Esophagus muscularis mucosa (tissue), 4 donors: ENCODE measurements around the gene MUC4. TPM values are rescaled to one million over a fixed set of nuclear protein-coding genes. Genes with fewer than 3 reads are reported as not detected.
"Not testable (repeated sequence)": the region's sequence is repeated elsewhere in the genome, so short reads cannot be mapped to it uniquely, and the experiment has no call there.

Source experiments
- DNase-seq: peaks from one replicate; pipeline ENCODE4 v3.0.0-alpha.2; 2017; ENCODE audit errors: extremely low spot score
- H3K27ac ChIP-seq, 4 donors: fragments of 200-600 bp; sonication (generic); replicated peaks in 1 of 4; 1 replicate in 3 of 4; 2 replicates in 1 of 4; pipeline ENCODE4 v1.5.1; 2016 to 2019; ENCODE audit warnings: mild to moderate bottlenecking in 1 of 4
- H3K27me3 ChIP-seq, 4 donors: fragments of 200-600 bp; sonication (generic); one replicate each; pipeline versions ENCODE4 v1.5.1 to v1.6.0; 2016 to 2019
- H3K36me3 ChIP-seq, 4 donors: fragments of 200-600 bp; sonication (generic); one replicate each; pipeline ENCODE4 v1.5.1; 2016 to 2019
- H3K4me1 ChIP-seq, 4 donors: fragments of 200-600 bp; sonication (generic); one replicate each; pipeline ENCODE4 v1.5.1; 2016 to 2019
- H3K4me3 ChIP-seq, 4 donors: fragments of 200-600 bp; sonication (generic); 1 replicate in 2 of 4; 2 replicates in 2 of 4; pipeline ENCODE4 v1.5.1; 2016 to 2019; ENCODE audit warnings: mild to moderate bottlenecking in 4 of 4, moderate library complexity in 1 of 4
- H3K9me3 ChIP-seq, 4 donors: fragments of 200-600 bp; sonication (generic); 1 replicate in 3 of 4; 2 replicates in 1 of 4; pipeline ENCODE4 v1.5.1; 2016 to 2019
- CTCF ChIP-seq, 3 experiments: fragments of 200-600 bp in 2 of 3; fragments of 450-650 bp in 1 of 3; sonication (generic) in 2 of 3; IDR thresholded peaks; one replicate each; pipeline ENCODE4 v1.5.1; 2017 to 2019; ENCODE audit warnings: antibody characterized with exemption in 3 of 3, mild to moderate bottlenecking in 2 of 3, moderate library complexity in 1 of 3
- EP300 ChIP-seq: sonication (generic); formaldehyde crosslinking; IDR thresholded peaks from one replicate; pipeline ENCODE4 v1.6.1; 2017; ENCODE audit warnings: antibody characterized with exemption
- POLR2A ChIP-seq: fragments of 450-650 bp; IDR thresholded peaks from one replicate; pipeline ENCODE4 v1.6.1; 2017; ENCODE audit warnings: antibody characterized with exemption, moderate library complexity, mild to moderate bottlenecking, low read depth
- POLR2AphosphoS5 ChIP-seq, 2 donors: sonication (generic); formaldehyde crosslinking; IDR thresholded peaks; one replicate each; pipeline ENCODE4 v1.6.1; 2017; ENCODE audit warnings: antibody characterized with exemption in 2 of 2
- WGBS: methylation state at CpG from one replicate; pipeline ENCODE4 v1.1.5; 2018; 5-methylcytosine and 5-hydroxymethylcytosine counted together
- intact Hi-C: fragments of 100-400 bp; cut with DNase I; formaldehyde crosslinking; loops from one replicate; pipeline ENCODE4 v1.15.1; 2023
- total RNA-seq, 4 donors: library from RNA; depleted of rRNA; stranded (reverse); fragments of >200 nt; gene quantifications; one replicate each; pipeline versions ENCODE4 v1.1.0 to v1.2.1, GENCODE V29; 2016

Gene MUC4
- total RNA-seq, 4 donors from 2014 or later = 0.19 to 0.63 (median 0.42) TPM; not detected in 1

- Histone ChIP-seq H3K9me3 (no peaks in the 10 kb centered on the region), H3K4me3 (no peak overlapping the region), H3K36me3 (no peaks in the 10 kb centered on the region), H3K4me1 (peaks cover 0 to 4% (median 0%) of the 10 kb centered on the region in 4 donors), H3K27ac (no peak overlapping the region), H3K27me3 (peaks cover 0 to 34% (median 0%) of the 10 kb centered on the region in 4 donors)
- intact Hi-C loops = no loop called here
- DNase-seq = no peak
- TF ChIP-seq CTCF (IDR thresholded peaks at IDR 0.05) = no peak
- no peak for TF ChIP-seq POLR2AphosphoS5 (IDR thresholded peaks at IDR 0.05)
- TF ChIP-seq POLR2A = no peak
- no peak for TF ChIP-seq EP300
- WGBS = 72% methylated on average over 13 of the region's 15 CpGs
These were observed 13.5 kb upstream of the MUC4 start for GRCh38 chr3:195825191-195825588.

- H3K27ac ChIP-seq, H3K9me3 ChIP-seq, H3K4me3 ChIP-seq, H3K36me3 ChIP-seq, DNase-seq, intact Hi-C loops, H3K4me1 ChIP-seq: not testable (repeated sequence)
- WGBS = 53% methylated on average over 8 of the region's 13 CpGs
- peaks cover 0 to 30% (median 0%) of the 10 kb centered on the region in 4 donors for H3K27me3 ChIP-seq
These were observed 12.9 kb upstream of the MUC4 start for GRCh38 chr3:195824425-195825190.

- Histone ChIP-seq H3K36me3 (no peaks in the 10 kb centered on the region), H3K27ac (no peak overlapping the region), H3K9me3 (no peaks in the 10 kb centered on the region), H3K4me3 (no peak overlapping the region), H3K27me3 (peaks cover 0 to 25% (median 0%) of the 10 kb centered on the region in 4 donors), H3K4me1 (peaks cover 0 to 4% (median 0%) of the 10 kb centered on the region in 4 donors)
- TF ChIP-seq EP300 = no peak
- TF ChIP-seq CTCF (IDR thresholded peaks at IDR 0.05) = no peak
- no peak for TF ChIP-seq POLR2A
- no peak for TF ChIP-seq POLR2AphosphoS5 (IDR thresholded peaks at IDR 0.05)
- WGBS = 60% methylated on average over 13 of the region's 13 CpGs
- intact Hi-C loops = no loop called here
- DNase-seq = no peak
These were observed 12.3 kb upstream of the MUC4 start for GRCh38 chr3:195823999-195824398.

GRCh38 chr3:195823280-195823679, 11.6 kb upstream of the MUC4 start:
- WGBS = 28% methylated on average over 7 of the region's 10 CpGs
- no peak overlapping the region for H3K27ac ChIP-seq
- peaks cover 0 to 4% (median 0%) of the 10 kb centered on the region in 4 donors for H3K4me1 ChIP-seq
- intact Hi-C loops = no loop called here
- DNase-seq = no peak
- H3K36me3 ChIP-seq = no peaks in the 10 kb centered on the region
- H3K4me3 ChIP-seq = no peak overlapping the region
- peaks cover 0 to 25% (median 0%) of the 10 kb centered on the region in 4 donors for H3K27me3 ChIP-seq
- TF ChIP-seq CTCF (IDR thresholded peaks at IDR 0.05) = no peak
- no peak for TF ChIP-seq POLR2A
- TF ChIP-seq EP300 = no peak
- TF ChIP-seq POLR2AphosphoS5 (IDR thresholded peaks at IDR 0.05) = no peak
- H3K9me3 ChIP-seq = no peaks in the 10 kb centered on the region

GRCh38 chr3:195822131-195822696, 10.5 kb upstream of the MUC4 start:
- intact Hi-C loops = no loop called here
- Histone ChIP-seq H3K4me3 (no peak overlapping the region), H3K27me3 (peaks cover 0 to 25% (median 0%) of the 10 kb centered on the region in 4 donors), H3K4me1 (peaks cover 0 to 4% (median 0%) of the 10 kb centered on the region in 4 donors), H3K27ac (no peak overlapping the region), H3K36me3 (no peaks in the 10 kb centered on the region), H3K9me3 (no peaks in the 10 kb centered on the region)
- TF ChIP-seq EP300 (no peak), POLR2A (no peak), CTCF (IDR thresholded peaks at IDR 0.05) (no peak), POLR2AphosphoS5 (IDR thresholded peaks at IDR 0.05) (no peak)
- no peak for DNase-seq
- 87% methylated on average over 16 of the region's 16 CpGs for WGBS
